Measurements from ENCODE around the gene KCNH1.
"Not testable (repeated sequence)": the region's sequence is repeated elsewhere in the genome, so short reads cannot be mapped to it uniquely, and the experiment has no call there.

Gene KCNH1

GRCh38 chr1:211024901-211025300, 109.0 kb downstream of the KCNH1 start:
- TF ChIP-seq CTCF (conservative IDR thresholded peaks at IDR 0.05; ENCODE audit: low read depth, low read length) = no peak
- DNase-seq (ENCODE audit: low read depth) = no peak
- H3K4me3 ChIP-seq (ENCODE audit: low read length) = no peak overlapping the region

GRCh38 chr1:211019266-211019665, 114.7 kb downstream of the KCNH1 start:
- no peak overlapping the region for H3K4me3 ChIP-seq (ENCODE audit: low read length)
- no peak for TF ChIP-seq CTCF (conservative IDR thresholded peaks at IDR 0.05; ENCODE audit: low read depth, low read length)
- DNase-seq (ENCODE audit: low read depth) = no peak

- H3K4me3 ChIP-seq (ENCODE audit: low read length) = no peak overlapping the region
- no peak for DNase-seq (ENCODE audit: low read depth)
- TF ChIP-seq CTCF (conservative IDR thresholded peaks at IDR 0.05; ENCODE audit: low read depth, low read length) = no peak
Measured at GRCh38 chr1:211018690-211019089, 115.3 kb downstream of the KCNH1 start.

GRCh38 chr1:211017075-211017718, 116.8 kb downstream of the KCNH1 start:
- peak; percentile 91 for DNase-seq (ENCODE audit: low read depth)
- TF ChIP-seq CTCF (conservative IDR thresholded peaks at IDR 0.05; ENCODE audit: low read depth, low read length) = no peak
- H3K4me3 ChIP-seq (ENCODE audit: low read length) = no peak overlapping the region

- H3K4me3 ChIP-seq (ENCODE audit: low read length) = no peak overlapping the region
- TF ChIP-seq CTCF (conservative IDR thresholded peaks at IDR 0.05; ENCODE audit: low read depth, low read length) = no peak
- DNase-seq (ENCODE audit: low read depth) = no peak
Measured at GRCh38 chr1:211014275-211014674, 119.7 kb downstream of the KCNH1 start.

- no peak for DNase-seq (ENCODE audit: low read depth)
- TF ChIP-seq CTCF (conservative IDR thresholded peaks at IDR 0.05; ENCODE audit: low read depth, low read length) = no peak
- no peak overlapping the region for H3K4me3 ChIP-seq (ENCODE audit: low read length)
Measured at GRCh38 chr1:211013346-211014240, 120.4 kb downstream of the KCNH1 start.

GRCh38 chr1:211011128-211011527, 122.8 kb downstream of the KCNH1 start:
- H3K4me3 ChIP-seq (ENCODE audit: low read length); DNase-seq (ENCODE audit: low read depth): not testable (repeated sequence)

All from retinal pigment epithelial cell (primary cell).